Suprapubic skin (tissue), 4 donors: Measurements from ENCODE around the gene CLBA1.

Experiments
- CTCF ChIP-seq, 2 donors: fragments of 200-600 bp in 1 of 2; fragments of 450-650 bp in 1 of 2; sonication (generic) in 1 of 2; IDR thresholded peaks; one replicate each; pipeline ENCODE4 v1.5.1; 2016 to 2019; ENCODE audit warnings: antibody characterized with exemption in 2 of 2, mild to moderate bottlenecking in 1 of 2, moderate library complexity in 1 of 2
- EP300 ChIP-seq: sonication (generic); formaldehyde crosslinking; IDR thresholded peaks from one replicate; pipeline ENCODE4 v1.6.1; 2017; ENCODE audit warnings: antibody characterized with exemption
- POLR2A ChIP-seq, 2 donors: fragments of 450-650 bp; IDR thresholded peaks; one replicate each; pipeline ENCODE4 v1.6.1; 2017; ENCODE audit warnings: antibody characterized with exemption in 2 of 2, mild to moderate bottlenecking in 2 of 2, moderate library complexity in 2 of 2
- POLR2AphosphoS5 ChIP-seq, 3 donors: sonication (generic); formaldehyde crosslinking; IDR thresholded peaks; one replicate each; pipeline ENCODE4 v1.6.1; 2017; ENCODE audit warnings: antibody characterized with exemption in 3 of 3

GRCh38 chr14:104953896-104954656, 31.5 kb upstream of the CLBA1 start:
- TF ChIP-seq CTCF (IDR thresholded peaks at IDR 0.05) (no peak), POLR2A (IDR thresholded peaks at IDR 0.05) (no peak), POLR2AphosphoS5 (IDR thresholded peaks at IDR 0.05) (no peak), EP300 (no peak)
